Measurements from ENCODE around the gene ORAI2. TPM values are rescaled to one million over a fixed set of nuclear protein-coding genes. Genes with fewer than 3 reads are reported as not detected.

ORAI2 gene
- total and polyA plus RNA-seq, 2 donors (not counting 3 experiments of a cell fraction or from before 2014, with no cell fraction given), result 84.1 to 99.1 TPM

DNA sequence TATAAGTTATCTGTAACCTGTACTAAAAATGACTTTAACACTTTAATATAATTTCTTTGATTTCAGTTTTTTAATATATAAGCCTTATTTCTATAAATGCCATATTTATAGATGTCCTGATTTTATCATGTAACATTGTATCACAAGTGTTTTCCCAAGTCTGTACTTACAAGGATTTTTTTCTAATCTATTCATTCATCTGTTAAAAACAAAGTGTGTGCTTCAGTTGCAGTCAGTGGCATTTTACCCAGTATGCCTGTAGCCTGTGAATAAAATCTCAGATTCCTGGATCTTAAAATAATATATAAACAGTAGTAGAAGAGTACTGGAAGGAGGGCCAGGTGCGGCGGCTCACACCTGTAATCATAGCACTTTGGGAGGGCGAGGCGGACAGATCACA, 19.8 kb upstream of the ORAI2 start:
- Histone ChIP-seq H2AFZ (ENCODE audit: low read depth, low read length) (no peak overlapping the region), H3K9ac (replicated peaks; ENCODE audit: extremely low read depth, insufficient read depth, low read length) (no peak overlapping the region), H3K27ac (ENCODE audit: insufficient read depth, low read depth, low read length) (no peak overlapping the region), H3K4me3 (replicated peaks in 1 of 3; ENCODE audit: insufficient read depth in 1 of 3, low read depth in 1 of 3, low read length in 3 of 3) (no peak overlapping the region), H3K4me1 (ENCODE audit: control insufficient read depth, extremely low read depth, insufficient read depth, low read length) (peaks cover 7% of the 10 kb centered on the region), H4K20me1 (replicated peaks; ENCODE audit: control insufficient read depth, extremely low read depth, insufficient read depth, low read length) (no peaks in the 10 kb centered on the region), H3K9me1 (replicated peaks; ENCODE audit: control insufficient read depth, extremely low read depth, insufficient read depth, low read length) (no peaks in the 10 kb centered on the region), H3K9me3 (replicated peaks; ENCODE audit: control insufficient read depth, insufficient read depth, low read length) (no peaks in the 10 kb centered on the region), H3K4me2 (ENCODE audit: insufficient read depth, low read length) (no peak overlapping the region), H3K36me3 (ENCODE audit: control insufficient read depth in 2 of 2, extremely low read depth in 1 of 2, insufficient read depth in 2 of 2, low read length in 2 of 2) (peaks cover 3 to 12% of the 10 kb centered on the region in 2 experiments), H3K79me2 (ENCODE audit: control insufficient read depth, insufficient read depth, low read length) (no peaks in the 10 kb centered on the region), H3K27me3 (ENCODE audit: control insufficient read depth in 2 of 2, insufficient read depth in 2 of 2, low read length in 2 of 2) (no peaks in the 10 kb centered on the region)
- TF ChIP-seq FOS (IDR thresholded peaks at IDR 0.05; ENCODE audit: borderline replicate concordance, insufficient read depth, low read length) (no peak), EZH2 (IDR thresholded peaks at IDR 0.05; ENCODE audit: borderline replicate concordance, low read depth, low read length, severe bottlenecking) (no peak), MYC (IDR thresholded peaks at IDR 0.05; ENCODE audit: low read depth, low read length) (no peak), POLR2A (IDR thresholded peaks at IDR 0.05; ENCODE audit: low read depth, low read length) (no peak), GATA2 (IDR thresholded peaks at IDR 0.05; ENCODE audit: insufficient read depth, insufficient read length, low read depth, low read length) (no peak), POLR2AphosphoS5 (IDR thresholded peaks at IDR 0.05; ENCODE audit: insufficient read depth, low read depth, low read length) (no peak), JUN (IDR thresholded peaks at IDR 0.05; ENCODE audit: borderline replicate concordance, insufficient read depth, insufficient read length, low read depth) (no peak)
- TF ChIP-seq, protein P1, sequence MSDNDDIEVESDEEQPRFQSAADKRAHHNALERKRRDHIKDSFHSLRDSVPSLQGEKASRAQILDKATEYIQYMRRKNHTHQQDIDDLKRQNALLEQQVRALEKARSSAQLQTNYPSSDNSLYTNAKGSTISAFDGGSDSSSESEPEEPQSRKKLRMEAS (IDR thresholded peaks at IDR 0.05; ENCODE audit: insufficient read depth, insufficient read length), result no peak
- TF ChIP-seq, protein P2, sequence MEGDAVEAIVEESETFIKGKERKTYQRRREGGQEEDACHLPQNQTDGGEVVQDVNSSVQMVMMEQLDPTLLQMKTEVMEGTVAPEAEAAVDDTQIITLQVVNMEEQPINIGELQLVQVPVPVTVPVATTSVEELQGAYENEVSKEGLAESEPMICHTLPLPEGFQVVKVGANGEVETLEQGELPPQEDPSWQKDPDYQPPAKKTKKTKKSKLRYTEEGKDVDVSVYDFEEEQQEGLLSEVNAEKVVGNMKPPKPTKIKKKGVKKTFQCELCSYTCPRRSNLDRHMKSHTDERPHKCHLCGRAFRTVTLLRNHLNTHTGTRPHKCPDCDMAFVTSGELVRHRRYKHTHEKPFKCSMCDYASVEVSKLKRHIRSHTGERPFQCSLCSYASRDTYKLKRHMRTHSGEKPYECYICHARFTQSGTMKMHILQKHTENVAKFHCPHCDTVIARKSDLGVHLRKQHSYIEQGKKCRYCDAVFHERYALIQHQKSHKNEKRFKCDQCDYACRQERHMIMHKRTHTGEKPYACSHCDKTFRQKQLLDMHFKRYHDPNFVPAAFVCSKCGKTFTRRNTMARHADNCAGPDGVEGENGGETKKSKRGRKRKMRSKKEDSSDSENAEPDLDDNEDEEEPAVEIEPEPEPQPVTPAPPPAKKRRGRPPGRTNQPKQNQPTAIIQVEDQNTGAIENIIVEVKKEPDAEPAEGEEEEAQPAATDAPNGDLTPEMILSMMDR (IDR thresholded peaks at IDR 0.05; ENCODE audit: extremely low read depth in 1 of 2, insufficient read depth in 1 of 2, low read depth in 1 of 2, low read length in 2 of 2), result no peak
- POLR2A ChIA-PET, result no interaction called here
- FAIRE-seq, result no peak
- CTCF ChIA-PET, result interaction anchor here (1.1 to 2.7 kb wide), 3 partner anchors 9 to 126 kb away, joined by 3 to 11 read pairs (median 9); no protein-coding TSS in a partner anchor
- BruUV-seq (replicated peaks), result no TSS peak
- dilution Hi-C loops (cut with MboI; ENCODE audit: extremely low pct_ligation_motif_present, low sequenced_read_pairs) (no loop called here), intact Hi-C loops (cut with micrococcal nuclease) (no loop called here)
- no peak for DNase-seq (ENCODE audit: low read depth, low spot score)

All from endothelial cell of umbilical vein (primary cell).